ENCODE results near the gene EIF2B5.

EIF2B5 gene

DNA sequence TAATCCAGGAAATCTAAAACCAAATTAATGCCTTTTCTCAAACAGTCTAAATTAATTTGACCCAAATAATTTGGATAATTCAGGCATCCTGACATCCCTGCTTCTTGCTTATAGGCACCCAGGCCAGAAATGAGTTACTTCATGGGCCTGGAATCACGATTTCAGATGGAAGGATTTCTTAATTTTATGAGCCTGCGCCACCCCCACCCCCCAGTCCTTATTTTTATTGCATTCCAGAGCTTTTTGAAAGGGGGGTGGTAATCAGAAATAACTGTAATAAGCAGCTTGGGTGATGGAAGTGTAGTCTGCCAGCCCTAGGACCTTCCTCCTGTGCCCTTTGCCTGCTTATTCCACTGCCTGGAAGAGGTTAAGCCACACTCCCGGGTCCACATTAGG lies 40.8 kb downstream of the EIF2B5 start:
- H3K9ac ChIP-seq (ENCODE audit: low read depth, low read length): peak overlapping the region; percentile 96
- peak overlapping the region; percentile 87 for H3K4me3 ChIP-seq (ENCODE audit: low read length)
- H3K27ac ChIP-seq (ENCODE audit: low read length): peak overlapping the region; percentile 92
- peaks cover 59% of the 10 kb centered on the region for H3K36me3 ChIP-seq (ENCODE audit: insufficient read depth, low read depth, low read length)
- H3K9me3 ChIP-seq (ENCODE audit: insufficient read depth, low read depth, low read length): no peaks in the 10 kb centered on the region
- peaks cover 18% of the 10 kb centered on the region for H3K4me1 ChIP-seq (ENCODE audit: insufficient read depth, low read length)
- no peaks in the 10 kb centered on the region for H3K27me3 ChIP-seq (ENCODE audit: insufficient read depth, low read length)

DNA sequence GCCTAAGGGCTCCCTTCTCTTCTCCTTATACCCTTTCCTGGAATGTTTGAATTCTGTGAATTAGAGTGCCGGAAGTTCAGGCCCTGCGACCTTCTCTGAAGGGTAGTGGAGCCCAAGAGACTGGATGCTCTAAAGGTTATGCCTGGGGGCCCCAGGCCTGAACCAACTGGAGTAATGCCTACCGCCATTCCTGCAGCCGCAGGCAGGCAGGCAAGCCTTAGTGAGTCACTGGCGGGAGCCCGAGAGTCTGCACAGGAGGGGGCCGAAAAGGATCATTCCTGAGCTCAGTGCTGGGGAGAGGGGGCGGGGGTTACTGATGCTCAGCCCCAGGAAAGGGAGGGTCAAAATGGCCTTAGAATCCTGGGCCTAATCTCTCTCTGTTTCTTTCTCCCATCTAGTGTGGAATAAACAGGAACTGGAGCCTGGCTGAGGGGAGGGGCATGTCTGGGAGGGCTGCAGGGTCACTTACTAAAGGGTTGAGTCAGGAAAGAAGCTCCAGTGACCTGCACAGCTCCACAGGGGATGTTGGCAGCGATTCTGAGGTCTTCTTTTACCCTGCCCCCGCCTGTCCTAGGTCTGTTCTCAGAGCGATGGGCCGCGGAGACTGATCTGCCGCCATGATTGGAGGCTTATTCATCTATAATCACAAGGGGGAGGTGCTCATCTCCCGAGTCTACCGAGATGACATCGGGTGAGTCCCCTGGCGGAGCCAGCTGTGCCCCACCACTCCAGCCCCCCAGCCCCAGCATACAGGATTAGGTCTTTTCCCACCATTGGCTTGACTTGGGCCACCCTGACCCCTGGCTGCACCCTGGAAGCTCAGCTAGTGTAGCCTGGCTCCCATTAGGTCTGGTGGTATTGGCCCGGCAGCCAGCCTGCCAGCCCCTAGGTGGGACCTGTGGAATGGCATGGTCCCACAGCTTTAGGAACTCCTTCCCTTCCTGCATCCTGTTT lies 41.5 kb downstream of the EIF2B5 start:
- Histone ChIP-seq H3K4me3 (ENCODE audit: low read length) (peak overlapping the region; percentile 87), H3K9ac (ENCODE audit: low read depth, low read length) (peak overlapping the region; percentile 96), H3K4me1 (ENCODE audit: insufficient read depth, low read length) (peaks cover 15% of the 10 kb centered on the region), H3K27me3 (ENCODE audit: insufficient read depth, low read length) (no peaks in the 10 kb centered on the region), H3K36me3 (ENCODE audit: insufficient read depth, low read depth, low read length) (peaks cover 59% of the 10 kb centered on the region), H3K27ac (ENCODE audit: low read length) (peak overlapping the region; percentile 92), H3K9me3 (ENCODE audit: insufficient read depth, low read depth, low read length) (no peaks in the 10 kb centered on the region)

DNA sequence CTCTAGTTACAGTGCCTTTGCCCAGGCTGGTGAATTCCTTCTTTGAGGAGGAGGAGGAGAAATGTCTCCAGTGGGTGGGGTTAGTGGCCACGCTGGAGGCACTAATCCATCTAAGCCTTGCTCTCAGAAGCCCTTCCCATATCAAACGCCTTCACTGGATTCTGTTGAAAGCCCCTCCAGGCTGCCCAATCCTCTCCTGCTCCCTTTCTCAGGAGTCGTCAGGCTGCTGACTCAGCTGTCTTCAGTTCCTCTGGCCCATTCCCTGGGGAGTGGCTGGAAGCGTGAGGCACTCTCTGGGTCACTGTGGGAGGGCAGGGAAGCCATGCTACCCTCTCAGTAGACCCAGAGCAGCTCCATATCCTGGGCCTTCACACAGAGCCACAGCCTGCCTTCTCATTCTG lies 42.2 kb downstream of the EIF2B5 start:
- Histone ChIP-seq H3K9ac (ENCODE audit: low read depth, low read length) (peak overlapping the region; percentile 96; the same call in 1 of the 2 replicates), H3K4me3 (ENCODE audit: low read length) (peak overlapping the region; percentile 87), H3K4me1 (ENCODE audit: insufficient read depth, low read length) (peaks cover 15% of the 10 kb centered on the region), H3K27me3 (ENCODE audit: insufficient read depth, low read length) (no peaks in the 10 kb centered on the region), H3K9me3 (ENCODE audit: insufficient read depth, low read depth, low read length) (no peaks in the 10 kb centered on the region), H3K27ac (ENCODE audit: low read length) (peak overlapping the region; percentile 92), H3K36me3 (ENCODE audit: insufficient read depth, low read depth, low read length) (peaks cover 59% of the 10 kb centered on the region)

DNA sequence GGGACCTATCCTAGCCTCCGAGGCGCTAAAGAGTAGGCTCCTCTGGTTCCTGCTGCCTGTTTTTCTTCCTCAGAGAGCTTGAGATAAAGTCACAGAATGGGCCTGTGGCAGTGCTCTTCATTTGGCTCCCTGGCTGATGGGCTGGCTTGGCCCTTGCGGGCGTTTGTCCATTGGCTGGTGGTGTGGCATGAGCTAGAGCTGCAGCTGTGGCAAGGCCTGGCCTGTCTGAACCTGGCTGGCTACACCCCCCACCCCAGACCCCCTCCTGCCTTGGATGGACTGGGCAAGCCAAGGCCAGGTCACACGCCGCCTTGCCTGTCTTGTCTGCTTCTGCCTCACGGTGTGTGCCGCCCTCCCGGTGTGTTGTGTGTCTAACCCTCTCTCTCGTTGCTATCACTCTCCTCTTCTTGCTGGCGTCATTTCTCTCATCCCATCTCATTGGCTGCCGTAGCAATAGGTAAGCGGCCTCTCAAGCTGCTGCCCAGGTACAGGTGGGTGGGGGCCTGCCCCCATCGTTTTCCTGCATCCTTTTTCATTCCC lies 42.7 kb downstream of the EIF2B5 start:
- Histone ChIP-seq H3K27ac (ENCODE audit: low read length) (peak overlapping the region; percentile 92), H3K4me3 (ENCODE audit: low read length) (no peak overlapping the region), H3K36me3 (ENCODE audit: insufficient read depth, low read depth, low read length) (peaks cover 60% of the 10 kb centered on the region), H3K27me3 (ENCODE audit: insufficient read depth, low read length) (no peaks in the 10 kb centered on the region), H3K4me1 (ENCODE audit: insufficient read depth, low read length) (peaks cover 15% of the 10 kb centered on the region), H3K9me3 (ENCODE audit: insufficient read depth, low read depth, low read length) (no peaks in the 10 kb centered on the region), H3K9ac (ENCODE audit: low read depth, low read length) (peak overlapping the region; percentile 96; the same call in 1 of the 2 replicates)

DNA sequence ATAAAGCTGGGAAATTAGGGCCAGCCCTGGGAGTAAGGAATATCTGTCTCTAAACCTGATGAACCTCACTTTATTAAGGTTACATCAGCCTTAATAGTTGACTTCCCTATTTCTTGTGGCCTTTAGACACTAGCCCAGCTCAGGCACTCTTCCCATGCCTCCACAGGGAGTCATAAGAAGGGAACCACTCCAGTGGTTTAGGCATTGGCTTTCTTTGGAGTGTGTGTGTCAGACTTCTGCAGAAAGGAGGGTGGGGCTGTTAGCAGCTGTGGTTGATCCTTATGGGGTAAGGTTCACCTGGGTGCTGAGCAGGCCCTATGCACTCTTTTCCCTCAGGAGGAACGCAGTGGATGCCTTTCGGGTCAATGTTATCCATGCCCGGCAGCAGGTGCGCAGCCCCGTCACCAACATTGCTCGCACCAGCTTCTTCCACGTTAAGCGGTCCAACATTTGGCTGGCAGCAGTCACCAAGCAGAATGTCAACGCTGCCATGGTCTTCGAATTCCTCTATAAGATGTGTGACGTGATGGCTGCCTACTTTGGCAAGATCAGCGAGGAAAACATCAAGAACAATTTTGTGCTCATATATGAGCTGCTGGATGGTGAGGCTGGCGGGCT lies 43.5 kb downstream of the EIF2B5 start:
- H3K9ac ChIP-seq (ENCODE audit: low read depth, low read length): no peak overlapping the region
- peaks cover 15% of the 10 kb centered on the region for H3K4me1 ChIP-seq (ENCODE audit: insufficient read depth, low read length)
- peaks cover 68% of the 10 kb centered on the region for H3K36me3 ChIP-seq (ENCODE audit: insufficient read depth, low read depth, low read length)
- no peak overlapping the region for H3K4me3 ChIP-seq (ENCODE audit: low read length)
- no peaks in the 10 kb centered on the region for H3K9me3 ChIP-seq (ENCODE audit: insufficient read depth, low read depth, low read length)
- no peaks in the 10 kb centered on the region for H3K27me3 ChIP-seq (ENCODE audit: insufficient read depth, low read length)
- no peak overlapping the region for H3K27ac ChIP-seq (ENCODE audit: low read length)

DNA sequence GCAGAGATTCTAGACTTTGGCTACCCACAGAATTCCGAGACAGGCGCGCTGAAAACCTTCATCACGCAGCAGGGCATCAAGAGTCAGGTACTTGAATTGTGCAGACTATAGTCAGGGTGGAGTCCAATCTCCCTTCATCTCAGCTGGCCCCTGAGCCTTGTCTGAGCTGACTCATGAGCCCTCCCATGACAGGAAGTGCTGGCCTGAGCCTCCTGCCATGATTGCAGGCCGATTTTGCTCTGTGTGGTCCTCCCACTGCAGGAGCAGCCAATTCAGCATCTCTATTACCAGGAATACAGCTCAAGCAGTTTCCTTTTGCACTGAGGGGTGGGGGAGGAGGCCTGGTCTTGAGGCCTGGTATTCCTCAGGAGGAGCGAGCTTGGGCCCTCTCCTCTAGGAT lies 45.0 kb downstream of the EIF2B5 start:
- H3K36me3 ChIP-seq (ENCODE audit: insufficient read depth, low read depth, low read length): peaks cover 82% of the 10 kb centered on the region
- no peak overlapping the region for H3K9ac ChIP-seq (ENCODE audit: low read depth, low read length)
- H3K27me3 ChIP-seq (ENCODE audit: insufficient read depth, low read length): no peaks in the 10 kb centered on the region
- H3K9me3 ChIP-seq (ENCODE audit: insufficient read depth, low read depth, low read length): no peaks in the 10 kb centered on the region
- H3K4me3 ChIP-seq (ENCODE audit: low read length): no peak overlapping the region
- no peak overlapping the region for H3K27ac ChIP-seq (ENCODE audit: low read length)
- H3K4me1 ChIP-seq (ENCODE audit: insufficient read depth, low read length): peaks cover 19% of the 10 kb centered on the region

DNA sequence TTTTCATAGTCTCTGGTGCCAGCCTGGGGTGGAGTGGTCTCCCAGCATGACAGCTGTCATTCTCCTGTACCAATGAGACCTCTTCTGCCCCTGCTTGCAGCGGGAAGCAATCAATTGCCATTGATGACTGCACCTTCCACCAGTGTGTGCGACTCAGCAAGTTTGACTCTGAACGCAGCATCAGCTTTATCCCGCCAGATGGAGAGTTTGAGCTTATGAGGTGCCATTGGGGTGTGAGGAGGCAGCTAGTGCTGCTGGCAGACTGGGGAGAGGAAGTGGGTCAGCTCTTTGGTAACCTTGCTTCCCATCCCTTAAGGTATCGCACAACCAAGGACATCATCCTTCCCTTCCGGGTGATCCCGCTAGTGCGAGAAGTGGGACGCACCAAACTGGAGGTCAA lies 46.4 kb downstream of the EIF2B5 start:
- no peaks in the 10 kb centered on the region for H3K27me3 ChIP-seq (ENCODE audit: insufficient read depth, low read length)
- peaks cover 82% of the 10 kb centered on the region for H3K36me3 ChIP-seq (ENCODE audit: insufficient read depth, low read depth, low read length)
- peaks cover 16% of the 10 kb centered on the region for H3K4me1 ChIP-seq (ENCODE audit: insufficient read depth, low read length)
- no peaks in the 10 kb centered on the region for H3K9me3 ChIP-seq (ENCODE audit: insufficient read depth, low read depth, low read length)
- no peak overlapping the region for H3K4me3 ChIP-seq (ENCODE audit: low read length)
- H3K9ac ChIP-seq (ENCODE audit: low read depth, low read length): no peak overlapping the region
- H3K27ac ChIP-seq (ENCODE audit: low read length): no peak overlapping the region

DNA sequence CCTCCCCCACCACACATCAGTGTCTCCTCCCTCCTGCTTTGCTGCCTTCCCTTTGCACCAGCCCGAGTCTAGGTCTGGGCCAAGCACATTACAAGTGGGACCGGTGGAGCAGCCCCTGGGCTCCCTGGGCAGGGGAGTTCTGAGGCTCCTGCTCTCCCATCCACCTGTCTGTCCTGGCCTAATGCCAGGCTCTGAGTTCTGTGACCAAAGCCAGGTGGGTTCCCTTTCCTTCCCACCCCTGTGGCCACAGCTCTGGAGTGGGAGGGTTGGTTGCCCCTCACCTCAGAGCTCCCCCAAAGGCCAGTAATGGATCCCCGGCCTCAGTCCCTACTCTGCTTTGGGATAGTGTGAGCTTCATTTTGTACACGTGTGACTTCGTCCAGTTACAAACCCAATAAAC lies 48.5 kb downstream of the EIF2B5 start:
- no peak overlapping the region for H3K27ac ChIP-seq (ENCODE audit: low read length)
- H3K9ac ChIP-seq (ENCODE audit: low read depth, low read length): 0 out of 2 replicates have a peak overlapping the region, but pooled peaks have one; percentile 41
- H3K36me3 ChIP-seq (ENCODE audit: insufficient read depth, low read depth, low read length): peaks cover 78% of the 10 kb centered on the region

DNA sequence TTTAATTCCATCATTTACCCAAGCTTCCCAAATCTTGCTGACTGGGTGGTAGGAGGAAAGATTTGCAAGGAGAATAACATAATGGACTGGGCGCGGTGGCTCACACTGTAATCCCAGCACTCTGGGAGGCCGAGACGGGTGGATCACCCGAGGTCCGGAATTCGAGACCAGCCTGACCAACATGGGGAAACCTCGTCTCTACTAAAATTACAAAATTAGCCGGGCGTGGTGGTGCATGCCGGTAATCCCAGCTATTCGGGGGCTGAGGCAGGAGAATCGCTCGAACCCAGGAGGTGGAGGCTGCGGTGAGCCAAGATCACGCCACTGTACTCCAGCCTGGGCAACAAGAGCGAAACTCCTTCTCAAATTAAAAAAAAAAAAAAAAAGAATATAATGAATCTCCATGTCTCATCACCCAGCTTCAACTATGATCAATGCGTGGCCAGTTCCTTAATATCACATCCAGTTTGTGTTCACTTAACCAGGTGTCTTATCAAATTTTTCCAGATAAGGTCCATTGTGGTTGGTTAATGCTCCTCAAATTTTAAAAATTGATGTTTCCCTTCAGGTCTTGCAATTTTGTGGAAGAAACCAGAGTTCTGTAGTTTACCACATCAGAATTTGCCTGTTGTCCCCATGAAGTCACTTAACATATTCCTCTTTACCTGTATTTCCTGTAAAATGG lies 49.5 kb downstream of the EIF2B5 start:
- peaks cover 78% of the 10 kb centered on the region for H3K36me3 ChIP-seq (ENCODE audit: insufficient read depth, low read depth, low read length)
- H3K4me3 ChIP-seq (ENCODE audit: low read length): peak overlapping the region; percentile 100
- H3K27ac ChIP-seq (ENCODE audit: low read length): peak overlapping the region; percentile 97
- H3K9me3 ChIP-seq (ENCODE audit: insufficient read depth, low read depth, low read length): no peaks in the 10 kb centered on the region
- H3K4me1 ChIP-seq (ENCODE audit: insufficient read depth, low read length): peaks cover 12% of the 10 kb centered on the region; the same call in 1 of the 2 replicates
- H3K9ac ChIP-seq (ENCODE audit: low read depth, low read length): peak overlapping the region; percentile 91
- H3K27me3 ChIP-seq (ENCODE audit: insufficient read depth, low read length): no peaks in the 10 kb centered on the region

More for the DNA sequence above, 48.5 kb downstream of the EIF2B5 start:
- H3K27me3 ChIP-seq (ENCODE audit: insufficient read depth, low read length): no peaks in the 10 kb centered on the region
- H3K9me3 ChIP-seq (ENCODE audit: insufficient read depth, low read depth, low read length): no peaks in the 10 kb centered on the region
- peaks cover 12% of the 10 kb centered on the region; the same call in 1 of the 2 replicates for H3K4me1 ChIP-seq (ENCODE audit: insufficient read depth, low read length)
- H3K4me3 ChIP-seq (ENCODE audit: low read length): no peak overlapping the region

DNA sequence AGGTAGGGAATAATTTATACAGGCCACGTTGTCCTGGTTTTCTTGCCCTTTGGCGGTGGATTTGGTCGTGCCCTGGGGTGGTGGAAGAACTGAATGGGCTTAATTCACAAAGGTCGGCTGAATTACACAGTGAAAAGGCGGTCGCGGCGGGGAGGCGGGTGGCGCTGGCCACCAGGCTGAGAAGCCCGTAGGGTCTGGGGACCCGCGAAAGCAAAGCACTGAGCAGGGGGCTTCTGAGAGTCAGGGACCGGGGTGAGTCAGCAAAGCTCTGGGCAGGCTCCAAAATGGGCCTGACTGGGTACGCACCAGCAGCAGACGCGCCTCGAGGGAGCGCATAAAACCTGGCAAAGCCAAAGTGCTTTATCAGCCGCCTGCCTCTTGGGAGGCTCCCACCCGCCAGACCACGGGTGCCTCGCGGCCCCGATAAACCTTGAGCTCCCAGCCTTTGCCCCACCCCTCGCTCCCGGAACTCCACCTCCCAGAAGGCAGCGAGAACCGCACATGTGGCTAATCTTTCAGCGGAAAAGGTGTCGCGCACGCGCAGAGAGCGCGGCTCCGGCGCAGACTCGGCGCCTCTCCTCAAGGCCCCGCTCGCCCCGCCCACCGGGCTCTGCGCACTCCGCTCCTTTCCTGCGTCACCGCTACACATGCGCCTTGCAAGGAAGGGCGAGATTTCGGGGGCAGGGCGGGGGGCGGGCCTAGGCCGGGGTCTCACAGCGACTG lies 50.5 kb downstream of the EIF2B5 start:
- peaks cover 78% of the 10 kb centered on the region for H3K36me3 ChIP-seq (ENCODE audit: insufficient read depth, low read depth, low read length)
- H3K9ac ChIP-seq (ENCODE audit: low read depth, low read length): peak overlapping the region; percentile 94
- H3K27me3 ChIP-seq (ENCODE audit: insufficient read depth, low read length): no peaks in the 10 kb centered on the region
- H3K9me3 ChIP-seq (ENCODE audit: insufficient read depth, low read depth, low read length): no peaks in the 10 kb centered on the region
- peak overlapping the region; percentile 97 for H3K27ac ChIP-seq (ENCODE audit: low read length)
- peaks cover 12% of the 10 kb centered on the region; the same call in 1 of the 2 replicates for H3K4me1 ChIP-seq (ENCODE audit: insufficient read depth, low read length)
- peak overlapping the region; percentile 100 for H3K4me3 ChIP-seq (ENCODE audit: low read length)
